IMR-90 (cell line): ENCODE results near the gene TRA2B.

ENCODE experiments used
- CTCF ChIP-seq: conservative IDR thresholded peaks from 2 replicates; pipeline ENCODE4 v1.5.1; 2012; ENCODE audit warnings: mild to moderate bottlenecking, low read depth, low read length, improper control_type of control experiment
- MAFK ChIP-seq: IDR thresholded peaks from 2 replicates; pipeline ENCODE4 v1.6.1; 2012; ENCODE audit warnings: low read depth, low read length, improper control_type of control experiment
- MAZ ChIP-seq: IDR thresholded peaks from 2 replicates; pipeline ENCODE4 v1.6.1; 2012; ENCODE audit warnings: low read depth, mild to moderate bottlenecking, low read length, improper control_type of control experiment, moderate library complexity, borderline replicate concordance
- MXI1 ChIP-seq: IDR thresholded peaks from 2 replicates; pipeline ENCODE4 v1.6.1; 2012; ENCODE audit warnings: low read depth, mild to moderate bottlenecking, low read length, moderate library complexity, borderline replicate concordance
- POLR2A ChIP-seq: IDR thresholded peaks from 2 replicates; pipeline ENCODE4 v1.6.1; 2012; ENCODE audit warnings: mild to moderate bottlenecking, low read depth, low read length
- RCOR1 ChIP-seq: IDR thresholded peaks from 2 replicates; pipeline ENCODE4 v1.6.1; 2012; ENCODE audit warnings: mild to moderate bottlenecking, low read length, improper control_type of control experiment; ENCODE audit not compliant: insufficient replicate concordance
- RFX5 ChIP-seq: IDR thresholded peaks from 2 replicates; pipeline ENCODE4 v1.8.0; 2012; ENCODE audit warnings: low read depth, mild to moderate bottlenecking, low read length, moderate library complexity
- SMC3 ChIP-seq: fragments of 150-350 bp; IDR thresholded peaks from 2 replicates; pipeline ENCODE4 v1.6.1; 2016; ENCODE audit warnings: low read depth, mild to moderate bottlenecking, antibody characterized with exemption, low read length, moderate library complexity
- USF2 ChIP-seq: fragments of 150-350 bp; IDR thresholded peaks from 2 replicates; pipeline ENCODE4 v1.6.1; 2017; ENCODE audit warnings: mild to moderate bottlenecking, antibody characterized with exemption, low read length, low read depth

- TF ChIP-seq MXI1, result no peak
- TF ChIP-seq CTCF, result no peak
- TF ChIP-seq POLR2A, result no peak
- no peak for TF ChIP-seq SMC3
- no peak for TF ChIP-seq RCOR1
- no peak for TF ChIP-seq MAZ
- TF ChIP-seq RFX5, result no peak
- no peak for TF ChIP-seq USF2
- TF ChIP-seq MAFK, result no peak
Measured at GRCh38 chr3:185929192-185930151, 8.3 kb downstream of the TRA2B start.
